Muscle layer of colon (tissue), 2 donors: Measurements from ENCODE around the gene KRT38.

Experiments
- H3K27ac ChIP-seq: one replicate; pipeline ENCODE4 v1.7.0; 2013; ENCODE audit warnings: low read depth, mild to moderate bottlenecking, low read length, moderate library complexity
- H3K27me3 ChIP-seq, 2 donors: one replicate each; pipeline ENCODE4 v1.7.0; 2013; ENCODE audit warnings: low read length in 2 of 2, mild to moderate bottlenecking in 2 of 2; ENCODE audit not compliant: insufficient read depth in 2 of 2, control insufficient read depth in 1 of 2
- H3K36me3 ChIP-seq: one replicate; pipeline ENCODE4 v1.7.0; 2013; ENCODE audit warnings: mild to moderate bottlenecking, low read length; ENCODE audit not compliant: insufficient read depth
- H3K4me1 ChIP-seq: one replicate; pipeline ENCODE4 v1.7.0; 2013; ENCODE audit warnings: mild to moderate bottlenecking, low read length; ENCODE audit not compliant: insufficient read depth
- H3K4me3 ChIP-seq, 2 donors: one replicate each; pipeline ENCODE4 v1.7.0; 2013; ENCODE audit warnings: low read length in 2 of 2, low read depth in 1 of 2, mild to moderate bottlenecking in 1 of 2, moderate library complexity in 1 of 2
- H3K9ac ChIP-seq: one replicate; pipeline ENCODE4 v1.7.0; 2013; ENCODE audit warnings: low read length
- H3K9me3 ChIP-seq: one replicate; pipeline ENCODE4 v1.7.0; 2013; ENCODE audit warnings: mild to moderate bottlenecking, low read length
- donor health status: abdominal sarcoma.
- donor health status: Adenocarcinoma of cecum.

The KRT38 gene

DNA sequence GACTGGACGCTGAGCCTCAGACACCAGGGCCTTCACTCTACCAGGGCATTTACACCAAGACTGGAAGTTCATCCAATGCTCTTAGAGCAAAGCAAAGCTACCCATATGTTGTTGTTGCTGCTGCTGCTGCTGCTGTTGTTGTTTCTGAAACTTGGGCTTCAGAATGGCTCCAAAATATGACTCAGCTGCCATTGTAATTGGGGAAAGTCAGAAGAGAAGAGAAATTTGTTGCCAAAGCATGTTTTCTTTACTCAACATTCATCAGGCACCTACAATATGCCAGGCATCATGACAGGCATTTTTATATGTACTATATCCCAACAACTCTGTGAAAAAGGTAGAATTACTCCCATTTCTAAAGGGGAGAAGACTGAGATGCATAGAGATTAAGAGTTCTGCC, 14.5 kb upstream of the KRT38 start:
- Histone ChIP-seq H3K27me3 (no peaks in the 10 kb centered on the region), H3K36me3 (no peaks in the 10 kb centered on the region), H3K4me1 (no peaks in the 10 kb centered on the region), H3K4me3 (no peak overlapping the region), H3K27ac (no peak overlapping the region), H3K9ac (no peak overlapping the region), H3K9me3 (no peaks in the 10 kb centered on the region)

DNA sequence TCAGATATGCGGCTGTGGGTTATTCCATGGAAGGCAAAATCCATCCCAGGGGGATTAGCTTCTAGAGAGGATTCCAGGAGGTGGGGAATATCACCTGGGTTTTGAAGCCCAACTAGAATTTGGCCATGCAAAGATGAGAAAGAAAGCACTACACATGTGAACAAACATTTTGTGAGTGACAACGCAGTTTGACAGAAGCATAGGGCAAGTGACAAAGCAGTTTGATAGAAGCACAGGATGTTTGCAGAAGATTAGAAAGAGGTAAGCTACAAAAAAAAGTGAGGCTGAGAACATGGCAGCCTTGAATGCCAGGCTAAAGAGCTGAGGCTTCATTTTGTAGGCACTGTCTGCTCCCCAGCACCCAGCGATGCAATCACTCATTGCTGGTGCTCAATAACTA, 12.3 kb upstream of the KRT38 start:
- Histone ChIP-seq H3K4me3 (no peak overlapping the region), H3K9me3 (no peaks in the 10 kb centered on the region), H3K36me3 (no peaks in the 10 kb centered on the region), H3K9ac (no peak overlapping the region), H3K27me3 (no peaks in the 10 kb centered on the region), H3K4me1 (no peaks in the 10 kb centered on the region), H3K27ac (no peak overlapping the region)

DNA sequence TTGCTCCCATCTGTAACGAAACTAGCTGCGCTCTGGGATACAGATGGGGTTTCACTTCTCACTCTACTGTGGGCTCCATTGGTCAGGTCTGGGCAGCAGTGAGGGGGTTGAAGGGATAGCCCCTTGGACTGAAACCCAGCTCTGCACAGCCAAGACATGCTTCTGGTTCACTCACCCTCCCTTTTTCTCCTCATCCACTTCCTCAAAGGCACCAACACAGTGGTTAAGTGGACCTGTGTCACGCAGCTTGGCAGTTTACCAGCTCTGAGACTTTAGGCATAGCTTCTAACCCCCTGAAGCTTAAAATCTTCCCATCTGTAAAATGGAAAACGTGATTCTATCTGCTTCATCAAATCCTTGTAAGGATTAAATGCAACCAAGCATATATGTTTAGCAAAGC, 11.5 kb upstream of the KRT38 start:
- H3K4me3 ChIP-seq: no peak overlapping the region
- H3K36me3 ChIP-seq: no peaks in the 10 kb centered on the region
- no peaks in the 10 kb centered on the region for H3K4me1 ChIP-seq
- H3K9ac ChIP-seq: no peak overlapping the region
- no peak overlapping the region for H3K27ac ChIP-seq
- no peaks in the 10 kb centered on the region for H3K27me3 ChIP-seq
- H3K9me3 ChIP-seq: no peaks in the 10 kb centered on the region

DNA sequence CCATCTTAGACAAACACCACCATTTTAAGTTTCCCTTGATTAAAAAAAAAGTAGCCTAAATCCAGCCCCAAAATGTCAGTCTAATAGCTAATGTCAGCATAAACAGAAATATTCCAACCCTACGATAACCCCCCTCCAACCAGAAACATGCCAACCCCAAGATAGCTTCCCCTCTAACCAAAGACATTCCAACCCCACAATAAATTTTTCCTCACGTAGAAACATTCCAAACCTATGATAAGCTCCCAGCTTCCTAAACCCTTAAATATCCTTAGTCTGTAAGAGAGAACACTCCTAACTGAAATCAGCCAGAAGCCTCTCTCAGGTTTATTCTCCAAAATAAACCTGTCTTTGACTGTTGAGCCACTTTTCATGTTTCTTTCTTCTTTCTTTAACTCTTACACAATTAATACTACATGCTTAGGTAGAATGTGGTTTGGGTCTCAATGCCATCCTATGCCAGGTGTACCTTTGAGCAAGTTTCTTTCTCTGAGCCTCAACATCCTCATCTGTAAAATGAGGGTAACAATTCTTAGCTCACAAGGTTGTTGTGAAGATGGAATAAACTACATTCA, 10.5 kb upstream of the KRT38 start:
- H3K9ac ChIP-seq: no peak overlapping the region
- H3K4me3 ChIP-seq: no peak overlapping the region
- H3K4me1 ChIP-seq: no peaks in the 10 kb centered on the region
- no peaks in the 10 kb centered on the region for H3K36me3 ChIP-seq
- no peak overlapping the region for H3K27ac ChIP-seq
- no peaks in the 10 kb centered on the region for H3K27me3 ChIP-seq
- no peaks in the 10 kb centered on the region for H3K9me3 ChIP-seq

DNA sequence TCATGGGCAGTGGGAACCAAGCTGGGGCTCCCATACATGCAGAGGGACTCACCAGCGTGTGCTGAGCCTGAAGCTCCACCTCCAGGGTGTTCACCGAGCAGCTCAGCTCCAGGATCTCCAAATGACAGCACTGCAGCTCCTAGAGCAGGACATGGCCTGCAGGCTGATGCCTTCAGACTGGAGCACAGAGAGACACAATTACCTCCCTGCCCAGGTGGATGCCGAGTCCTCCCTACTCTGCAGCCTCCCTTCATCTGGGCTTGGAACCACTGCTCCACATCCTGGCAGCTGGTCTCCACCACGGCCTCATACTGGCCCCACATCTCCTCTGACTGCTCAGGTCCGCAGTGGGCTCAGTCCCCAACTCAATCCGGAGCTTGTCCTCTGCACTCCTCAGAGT, 8.2 kb upstream of the KRT38 start:
- no peaks in the 10 kb centered on the region for H3K36me3 ChIP-seq
- H3K27me3 ChIP-seq: no peaks in the 10 kb centered on the region
- no peak overlapping the region for H3K4me3 ChIP-seq
- H3K9me3 ChIP-seq: no peaks in the 10 kb centered on the region
- no peak overlapping the region for H3K9ac ChIP-seq
- H3K4me1 ChIP-seq: no peaks in the 10 kb centered on the region
- H3K27ac ChIP-seq: no peak overlapping the region

DNA sequence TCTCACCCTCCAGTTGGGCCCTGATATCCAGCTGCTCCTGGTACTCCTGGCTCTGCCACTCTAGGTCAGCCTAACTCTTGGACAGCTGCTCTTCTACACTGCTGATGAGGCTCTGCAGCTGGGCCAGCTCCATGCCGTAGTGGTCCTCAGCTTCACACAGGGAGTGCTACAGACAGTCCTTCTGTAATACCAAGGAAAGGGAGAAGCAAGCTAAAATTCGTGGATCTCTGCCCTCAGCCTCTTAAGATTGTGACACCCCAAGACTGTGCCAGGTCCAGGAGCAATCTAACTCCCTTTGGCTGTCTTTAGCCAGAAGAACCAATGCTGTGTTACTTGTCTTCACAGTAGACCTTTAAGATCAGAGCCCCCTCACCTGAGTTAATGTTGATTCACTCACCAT, 7.7 kb upstream of the KRT38 start:
- H3K36me3 ChIP-seq: no peaks in the 10 kb centered on the region
- no peaks in the 10 kb centered on the region for H3K9me3 ChIP-seq
- H3K9ac ChIP-seq: no peak overlapping the region
- no peak overlapping the region for H3K4me3 ChIP-seq
- H3K27me3 ChIP-seq: no peaks in the 10 kb centered on the region
- H3K4me1 ChIP-seq: no peaks in the 10 kb centered on the region
- no peak overlapping the region for H3K27ac ChIP-seq

DNA sequence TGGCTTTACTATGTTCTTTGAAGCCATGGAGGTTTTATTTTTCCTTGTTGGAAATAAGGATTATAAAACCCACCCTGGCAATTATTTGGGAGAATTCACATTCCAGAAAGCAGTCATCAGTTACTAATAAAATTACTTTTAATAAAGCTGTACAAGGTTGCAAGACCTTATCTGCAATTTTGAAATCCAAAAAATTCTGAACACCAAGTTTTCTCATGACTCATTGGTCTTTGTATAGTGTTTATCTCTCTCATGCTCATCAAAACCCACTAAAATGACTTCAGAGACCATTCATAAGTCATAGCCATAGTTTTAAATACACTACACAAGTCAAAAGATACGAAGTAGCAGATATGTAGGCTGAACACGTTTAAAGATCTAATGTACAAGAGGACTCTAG, 6.0 kb upstream of the KRT38 start:
- Histone ChIP-seq H3K9me3 (no peaks in the 10 kb centered on the region), H3K27ac (no peak overlapping the region), H3K4me1 (no peaks in the 10 kb centered on the region), H3K36me3 (no peaks in the 10 kb centered on the region), H3K27me3 (no peaks in the 10 kb centered on the region), H3K9ac (no peak overlapping the region), H3K4me3 (no peak overlapping the region)

DNA sequence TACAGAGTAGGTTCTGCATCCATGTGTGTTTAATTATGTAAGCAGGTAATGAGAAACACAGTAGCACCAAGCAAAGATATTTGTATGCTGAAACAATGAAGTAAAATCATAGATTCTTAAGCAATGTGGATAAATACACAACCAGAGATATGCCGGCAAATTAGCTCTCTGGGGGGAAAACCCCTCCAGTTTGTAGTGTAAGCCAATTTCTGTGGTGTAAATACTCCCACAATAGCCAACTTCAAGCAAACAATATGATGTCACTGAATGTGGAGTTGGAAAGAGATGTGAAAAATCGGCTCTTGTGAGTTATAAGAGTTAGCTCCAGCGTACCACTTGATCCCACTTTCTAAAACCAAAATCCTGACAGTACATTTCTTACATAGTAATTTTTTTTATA, 3.9 kb upstream of the KRT38 start:
- Histone ChIP-seq H3K4me1 (no peaks in the 10 kb centered on the region), H3K27ac (no peak overlapping the region), H3K27me3 (no peaks in the 10 kb centered on the region), H3K4me3 (no peak overlapping the region), H3K9me3 (no peaks in the 10 kb centered on the region), H3K36me3 (no peaks in the 10 kb centered on the region), H3K9ac (no peak overlapping the region)

DNA sequence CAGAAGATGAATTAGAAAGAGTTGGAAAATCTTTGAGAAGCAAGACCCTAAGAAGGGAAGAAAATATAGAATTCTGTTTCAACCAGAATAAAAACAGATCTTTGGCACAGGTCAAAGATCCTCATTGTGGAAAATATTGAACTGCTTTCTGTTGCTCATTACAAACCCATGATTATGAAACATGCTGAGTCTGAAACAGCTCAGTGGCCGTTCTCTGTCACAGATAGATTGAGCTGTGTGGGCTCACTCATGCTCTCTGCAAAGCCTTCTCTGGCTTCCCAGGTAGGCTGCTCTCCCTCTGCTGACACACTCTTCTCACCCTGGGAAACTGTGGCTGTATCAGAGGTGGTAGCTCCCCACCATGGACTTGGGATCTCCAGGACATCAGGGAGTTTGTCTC, 3.4 kb upstream of the KRT38 start:
- no peaks in the 10 kb centered on the region for H3K36me3 ChIP-seq
- H3K27me3 ChIP-seq: no peaks in the 10 kb centered on the region
- H3K4me3 ChIP-seq: no peak overlapping the region

DNA sequence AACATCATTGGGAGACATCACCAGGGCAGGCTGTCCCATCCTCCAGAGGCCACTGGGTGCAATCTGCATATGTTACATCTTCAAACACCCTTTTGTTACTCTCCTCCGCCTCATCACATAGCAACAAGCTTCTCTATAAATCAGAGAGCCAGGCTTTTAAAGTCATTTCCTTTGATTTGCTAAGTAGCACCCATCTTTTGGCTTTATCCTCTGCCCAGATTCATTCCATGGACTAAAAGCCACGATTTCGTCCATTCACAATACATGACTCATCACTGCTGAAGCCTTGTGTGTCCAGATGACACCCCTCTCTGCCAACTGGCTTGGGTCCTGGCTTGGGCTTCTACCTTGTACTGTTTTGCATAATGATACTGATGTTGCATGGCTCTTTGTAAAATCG, 2.0 kb upstream of the KRT38 start:
- Histone ChIP-seq H3K9me3 (no peaks in the 10 kb centered on the region), H3K4me1 (no peaks in the 10 kb centered on the region), H3K36me3 (no peaks in the 10 kb centered on the region), H3K27ac (no peak overlapping the region), H3K9ac (no peak overlapping the region), H3K27me3 (no peaks in the 10 kb centered on the region), H3K4me3 (no peak overlapping the region)

More for the DNA sequence above, 3.4 kb upstream of the KRT38 start:
- Histone ChIP-seq H3K4me1 (no peaks in the 10 kb centered on the region), H3K9me3 (no peaks in the 10 kb centered on the region), H3K27ac (no peak overlapping the region), H3K9ac (no peak overlapping the region)

DNA sequence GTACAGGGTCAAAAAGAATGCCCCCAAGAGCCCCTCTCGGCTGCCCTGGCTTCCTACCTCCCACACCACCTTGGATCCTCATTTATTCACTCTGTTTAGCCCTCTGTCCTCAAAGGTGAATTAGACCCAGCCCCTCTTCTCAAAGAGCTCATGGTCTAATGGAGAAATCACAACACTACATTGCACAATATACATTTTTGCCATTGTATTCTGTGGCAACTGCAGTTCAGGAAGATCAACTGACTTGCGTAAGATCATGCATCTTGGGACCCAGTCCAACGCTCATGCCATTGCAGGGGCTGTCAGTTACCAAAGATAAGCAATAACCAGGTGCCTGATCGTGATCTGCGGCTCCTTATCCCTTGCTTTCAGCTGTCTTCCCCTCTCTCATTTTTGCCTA, 1.4 kb downstream of the KRT38 start:
- Histone ChIP-seq H3K36me3 (no peaks in the 10 kb centered on the region), H3K4me3 (no peak overlapping the region), H3K27me3 (no peaks in the 10 kb centered on the region), H3K9ac (no peak overlapping the region), H3K27ac (no peak overlapping the region), H3K9me3 (no peaks in the 10 kb centered on the region), H3K4me1 (no peaks in the 10 kb centered on the region)

DNA sequence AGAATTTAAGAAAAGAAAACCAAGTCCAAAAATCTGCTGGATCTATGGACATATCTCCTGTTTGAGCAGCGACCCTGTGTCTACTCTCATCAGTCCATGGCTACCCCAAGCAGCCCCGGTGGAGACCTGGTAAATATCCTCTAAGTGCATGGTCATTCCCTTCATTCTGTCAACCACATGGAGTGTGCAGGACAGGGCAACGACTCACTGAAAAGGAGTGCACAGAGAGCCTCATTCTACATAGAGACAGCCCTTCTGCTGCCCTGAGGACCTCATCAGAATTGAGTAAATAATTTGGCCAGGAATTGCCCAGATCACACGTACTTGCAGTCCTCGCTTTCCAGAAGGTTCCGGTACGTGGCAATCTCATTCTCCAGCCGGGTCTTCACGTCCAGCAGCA, 3.0 kb downstream of the KRT38 start:
- Histone ChIP-seq H3K4me1 (no peaks in the 10 kb centered on the region), H3K27me3 (no peaks in the 10 kb centered on the region), H3K4me3 (no peak overlapping the region), H3K36me3 (no peaks in the 10 kb centered on the region), H3K9ac (no peak overlapping the region), H3K9me3 (no peaks in the 10 kb centered on the region), H3K27ac (no peak overlapping the region)
